Measurements from ENCODE around the gene MRPL55.

MRPL55 gene

DNA sequence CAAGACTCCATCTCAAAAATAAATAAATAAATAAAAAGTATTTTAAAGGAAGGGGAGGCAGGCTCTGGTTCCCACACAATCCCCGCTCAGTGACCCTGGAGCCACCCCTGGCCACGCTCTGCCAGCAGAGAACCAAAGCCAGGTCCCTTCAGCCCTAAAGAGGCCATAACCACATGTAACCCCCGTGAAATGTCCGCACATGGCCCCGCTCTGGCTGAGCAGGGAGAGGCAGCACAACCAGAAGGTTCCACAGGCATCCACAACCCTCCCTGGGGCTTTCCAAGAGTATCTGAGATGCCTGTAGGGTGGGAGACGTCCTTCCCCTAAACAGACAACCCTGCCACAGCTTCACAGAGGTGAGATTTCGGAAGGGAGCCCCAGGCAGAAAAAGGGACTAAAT, 28.0 kb downstream of the MRPL55 start:
- H3K9me2 ChIP-seq (ENCODE audit: low read depth, low read length) = no peaks in the 10 kb centered on the region
- H3K27me3 ChIP-seq (ENCODE audit: insufficient read depth, low read length) = no peaks in the 10 kb centered on the region
- TF ChIP-seq, protein P1, sequence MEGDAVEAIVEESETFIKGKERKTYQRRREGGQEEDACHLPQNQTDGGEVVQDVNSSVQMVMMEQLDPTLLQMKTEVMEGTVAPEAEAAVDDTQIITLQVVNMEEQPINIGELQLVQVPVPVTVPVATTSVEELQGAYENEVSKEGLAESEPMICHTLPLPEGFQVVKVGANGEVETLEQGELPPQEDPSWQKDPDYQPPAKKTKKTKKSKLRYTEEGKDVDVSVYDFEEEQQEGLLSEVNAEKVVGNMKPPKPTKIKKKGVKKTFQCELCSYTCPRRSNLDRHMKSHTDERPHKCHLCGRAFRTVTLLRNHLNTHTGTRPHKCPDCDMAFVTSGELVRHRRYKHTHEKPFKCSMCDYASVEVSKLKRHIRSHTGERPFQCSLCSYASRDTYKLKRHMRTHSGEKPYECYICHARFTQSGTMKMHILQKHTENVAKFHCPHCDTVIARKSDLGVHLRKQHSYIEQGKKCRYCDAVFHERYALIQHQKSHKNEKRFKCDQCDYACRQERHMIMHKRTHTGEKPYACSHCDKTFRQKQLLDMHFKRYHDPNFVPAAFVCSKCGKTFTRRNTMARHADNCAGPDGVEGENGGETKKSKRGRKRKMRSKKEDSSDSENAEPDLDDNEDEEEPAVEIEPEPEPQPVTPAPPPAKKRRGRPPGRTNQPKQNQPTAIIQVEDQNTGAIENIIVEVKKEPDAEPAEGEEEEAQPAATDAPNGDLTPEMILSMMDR (IDR thresholded peaks at IDR 0.05; ENCODE audit: low read length) = no peak
- TF ChIP-seq EZH2 (IDR thresholded peaks at IDR 0.05; ENCODE audit: borderline replicate concordance, low read length) = no peak
- H3K4me2 ChIP-seq (ENCODE audit: low read length) = peak overlapping the region; percentile 88
- H3F3A ChIP-seq (ENCODE audit: insufficient read depth, low read length) = no peaks in the 10 kb centered on the region
- H3K9me3 ChIP-seq (ENCODE audit: low read length) = no peaks in the 10 kb centered on the region
- H3K79me2 ChIP-seq (ENCODE audit: insufficient read depth, low read length) = peaks cover 36% of the 10 kb centered on the region
- no peaks in the 10 kb centered on the region for H4K20me1 ChIP-seq (ENCODE audit: insufficient read depth, low read length)
- H2AFZ ChIP-seq (ENCODE audit: low read length) = no peak overlapping the region
- peaks cover 37% of the 10 kb centered on the region for H3K4me1 ChIP-seq (ENCODE audit: insufficient read depth, low read length, severe bottlenecking)
- H3K9ac ChIP-seq (ENCODE audit: low read length) = peak overlapping the region; percentile 99
- H3K27ac ChIP-seq (ENCODE audit: low read depth, low read length, poor library complexity, severe bottlenecking) = no peak overlapping the region
- H3K36me3 ChIP-seq (ENCODE audit: insufficient read depth, low read length) = no peaks in the 10 kb centered on the region; the same call in none of the 2 replicates
- peak overlapping the region; percentile 92 for H3K4me3 ChIP-seq (ENCODE audit: low read depth, low read length, poor library complexity, severe bottlenecking)

- no peaks in the 10 kb centered on the region for H3F3A ChIP-seq (ENCODE audit: insufficient read depth, low read length)
- no peaks in the 10 kb centered on the region for H3K9me2 ChIP-seq (ENCODE audit: low read depth, low read length)
- peaks cover 23% of the 10 kb centered on the region for H3K4me1 ChIP-seq (ENCODE audit: insufficient read depth, low read length, severe bottlenecking)
- H4K20me1 ChIP-seq (ENCODE audit: insufficient read depth, low read length) = no peaks in the 10 kb centered on the region
- no peaks in the 10 kb centered on the region; the same call in none of the 2 replicates for H3K36me3 ChIP-seq (ENCODE audit: insufficient read depth, low read length)
- TF ChIP-seq, protein P1 (IDR thresholded peaks at IDR 0.05; ENCODE audit: low read length) = no peak
- TF ChIP-seq EZH2 (IDR thresholded peaks at IDR 0.05; ENCODE audit: borderline replicate concordance, low read length) = no peak
- no peak overlapping the region for H3K27ac ChIP-seq (ENCODE audit: low read depth, low read length, poor library complexity, severe bottlenecking)
- H3K4me2 ChIP-seq (ENCODE audit: low read length) = no peak overlapping the region
- H3K4me3 ChIP-seq (ENCODE audit: low read depth, low read length, poor library complexity, severe bottlenecking) = no peak overlapping the region
- no peak overlapping the region for H3K9ac ChIP-seq (ENCODE audit: low read length)
- H3K9me3 ChIP-seq (ENCODE audit: low read length) = no peaks in the 10 kb centered on the region
- peaks cover 4% of the 10 kb centered on the region; the same call in 1 of the 2 replicates for H3K27me3 ChIP-seq (ENCODE audit: insufficient read depth, low read length)
- no peak overlapping the region for H2AFZ ChIP-seq (ENCODE audit: low read length)
- H3K79me2 ChIP-seq (ENCODE audit: insufficient read depth, low read length) = peaks cover 22% of the 10 kb centered on the region
Measured at GRCh38 chr1:228079601-228080263, 29.4 kb downstream of the MRPL55 start.

DNA sequence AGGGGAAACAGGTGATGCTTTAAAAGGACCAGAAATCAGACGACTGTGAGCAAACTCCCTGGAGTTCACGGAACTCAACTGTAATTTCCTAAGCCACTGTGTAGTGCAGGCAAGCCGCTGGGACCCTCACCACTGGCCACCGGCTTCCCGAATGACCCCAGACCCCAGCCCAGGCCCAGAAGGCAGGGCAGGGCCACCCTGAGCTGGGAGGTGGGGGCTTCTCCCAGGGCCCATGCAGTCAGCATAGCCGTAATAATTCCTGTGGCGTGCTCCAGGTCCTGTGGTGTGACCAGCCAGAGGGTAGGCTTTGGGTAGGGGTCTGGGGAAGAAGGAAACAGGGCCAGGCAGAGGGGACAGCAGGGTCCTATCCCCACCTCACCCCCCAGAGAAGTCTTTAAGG, 30.1 kb downstream of the MRPL55 start:
- H3F3A ChIP-seq (ENCODE audit: insufficient read depth, low read length) = no peaks in the 10 kb centered on the region
- no peak overlapping the region for H3K4me2 ChIP-seq (ENCODE audit: low read length)
- no peaks in the 10 kb centered on the region for H3K9me3 ChIP-seq (ENCODE audit: low read length)
- H3K27me3 ChIP-seq (ENCODE audit: insufficient read depth, low read length) = peaks cover 4% of the 10 kb centered on the region; the same call in 1 of the 2 replicates
- no peaks in the 10 kb centered on the region for H3K9me2 ChIP-seq (ENCODE audit: low read depth, low read length)
- no peak overlapping the region for H3K9ac ChIP-seq (ENCODE audit: low read length)
- no peaks in the 10 kb centered on the region; the same call in none of the 2 replicates for H3K36me3 ChIP-seq (ENCODE audit: insufficient read depth, low read length)
- H3K4me1 ChIP-seq (ENCODE audit: insufficient read depth, low read length, severe bottlenecking) = peaks cover 15% of the 10 kb centered on the region
- no peak overlapping the region for H3K4me3 ChIP-seq (ENCODE audit: low read depth, low read length, poor library complexity, severe bottlenecking)
- no peak overlapping the region for H2AFZ ChIP-seq (ENCODE audit: low read length)
- H3K27ac ChIP-seq (ENCODE audit: low read depth, low read length, poor library complexity, severe bottlenecking) = no peak overlapping the region
- TF ChIP-seq, protein P1 (IDR thresholded peaks at IDR 0.05; ENCODE audit: low read length) = no peak
- TF ChIP-seq EZH2 (IDR thresholded peaks at IDR 0.05; ENCODE audit: borderline replicate concordance, low read length) = no peak
- no peaks in the 10 kb centered on the region for H4K20me1 ChIP-seq (ENCODE audit: insufficient read depth, low read length)
- H3K79me2 ChIP-seq (ENCODE audit: insufficient read depth, low read length) = peaks cover 15% of the 10 kb centered on the region

Measured in OCI-LY1 (cell line).